Muscle layer of duodenum (tissue), 2 donors: Measurements from ENCODE around the gene ZCCHC7.

Experiments
- H3K27ac ChIP-seq: one replicate; pipeline ENCODE4 v1.7.0; 2013; ENCODE audit warnings: mild to moderate bottlenecking, low read length
- H3K27me3 ChIP-seq: one replicate; pipeline ENCODE4 v1.7.0; 2013; ENCODE audit warnings: low read depth, mild to moderate bottlenecking, control low read depth, low read length
- H3K36me3 ChIP-seq, 2 donors: one replicate each; pipeline ENCODE4 v1.7.0; 2013; ENCODE audit warnings: low read length in 2 of 2, control low read depth in 1 of 2, mild to moderate bottlenecking in 1 of 2; ENCODE audit not compliant: insufficient read depth in 2 of 2, control insufficient read depth in 1 of 2
- H3K4me1 ChIP-seq, 2 donors: one replicate each; pipeline ENCODE4 v1.7.0; 2013; ENCODE audit warnings: low read length in 2 of 2, mild to moderate bottlenecking in 2 of 2, control low read depth in 1 of 2, moderate library complexity in 1 of 2; ENCODE audit not compliant: insufficient read depth in 2 of 2, control insufficient read depth in 1 of 2
- H3K4me3 ChIP-seq, 2 donors: one replicate each; pipeline ENCODE4 v1.7.0; 2013; ENCODE audit warnings: low read length in 2 of 2, low read depth in 1 of 2, mild to moderate bottlenecking in 1 of 2
- H3K9me3 ChIP-seq, 2 donors: one replicate each; pipeline ENCODE4 v1.7.0; 2013; ENCODE audit warnings: low read length in 2 of 2, control low read depth in 1 of 2, mild to moderate bottlenecking in 1 of 2; ENCODE audit not compliant: control insufficient read depth in 1 of 2
- donor health status: healthy.

Gene ZCCHC7

DNA sequence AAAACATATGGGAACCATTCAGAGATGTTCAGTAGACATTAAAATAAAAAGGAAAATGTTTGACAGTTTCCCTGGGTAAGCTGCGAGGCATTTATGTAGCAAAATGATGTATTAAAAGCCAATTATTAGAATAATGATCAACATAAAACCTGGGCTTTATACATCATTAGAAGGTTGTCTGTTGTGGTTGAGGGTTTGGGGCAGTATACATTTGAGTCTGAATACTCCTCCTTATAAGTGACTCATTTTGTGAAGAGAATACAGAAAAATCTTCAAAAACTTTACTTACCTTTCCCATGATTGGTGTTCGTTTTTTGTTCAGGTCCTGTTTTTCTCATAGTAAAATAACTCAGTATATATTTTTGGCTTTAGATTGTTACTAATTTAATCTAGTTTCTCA lies 119.5 kb downstream of the ZCCHC7 start:
- Histone ChIP-seq H3K27ac (no peak overlapping the region), H3K4me3 (no peak overlapping the region), H3K36me3 (no peaks in the 10 kb centered on the region), H3K9me3 (no peaks in the 10 kb centered on the region), H3K27me3 (no peaks in the 10 kb centered on the region), H3K4me1 (no peaks in the 10 kb centered on the region)

DNA sequence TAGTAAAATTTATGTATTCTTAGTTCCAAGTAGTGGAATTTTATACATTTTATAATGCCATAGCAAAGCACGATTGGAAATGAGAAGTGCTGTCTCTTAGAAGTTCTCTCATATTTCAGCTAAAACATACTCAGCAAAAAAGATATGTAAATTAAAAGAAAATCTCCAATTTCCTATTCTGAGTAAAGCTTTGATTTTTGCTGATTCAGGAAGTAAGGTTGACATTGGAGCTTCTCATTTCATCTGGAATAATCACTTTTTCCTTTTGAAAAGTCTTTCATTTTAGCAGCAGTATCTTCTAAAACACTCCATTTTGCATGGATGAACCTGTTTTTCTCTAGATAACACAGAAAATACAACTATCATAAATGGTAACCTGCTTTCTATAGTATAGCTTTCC lies 121.0 kb downstream of the ZCCHC7 start:
- H3K27me3 ChIP-seq = no peaks in the 10 kb centered on the region
- no peak overlapping the region for H3K27ac ChIP-seq
- no peaks in the 10 kb centered on the region for H3K9me3 ChIP-seq
- no peaks in the 10 kb centered on the region for H3K4me1 ChIP-seq
- H3K4me3 ChIP-seq = no peak overlapping the region
- no peaks in the 10 kb centered on the region for H3K36me3 ChIP-seq

DNA sequence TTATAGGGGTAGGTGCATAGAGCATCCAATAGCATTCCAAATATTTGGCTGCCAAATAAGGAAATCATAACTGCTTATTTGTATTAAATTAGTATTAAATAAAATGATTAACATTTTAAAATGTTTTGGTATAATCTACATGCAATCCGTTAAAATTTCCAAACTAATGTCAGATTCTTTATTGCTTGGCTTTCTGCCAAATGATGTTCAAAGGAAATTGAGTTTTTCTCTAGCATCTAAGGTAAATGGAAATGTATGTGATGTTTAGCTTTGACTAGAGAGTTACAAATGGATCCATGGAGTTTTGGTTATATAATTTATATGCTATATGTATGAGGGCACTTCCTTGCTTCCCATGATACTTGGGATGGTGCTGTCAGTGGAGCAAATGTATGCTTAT lies 121.7 kb downstream of the ZCCHC7 start:
- H3K9me3 ChIP-seq = no peaks in the 10 kb centered on the region
- H3K27me3 ChIP-seq = no peaks in the 10 kb centered on the region
- no peak overlapping the region for H3K4me3 ChIP-seq
- no peaks in the 10 kb centered on the region for H3K36me3 ChIP-seq
- no peaks in the 10 kb centered on the region for H3K4me1 ChIP-seq
- no peak overlapping the region for H3K27ac ChIP-seq

DNA sequence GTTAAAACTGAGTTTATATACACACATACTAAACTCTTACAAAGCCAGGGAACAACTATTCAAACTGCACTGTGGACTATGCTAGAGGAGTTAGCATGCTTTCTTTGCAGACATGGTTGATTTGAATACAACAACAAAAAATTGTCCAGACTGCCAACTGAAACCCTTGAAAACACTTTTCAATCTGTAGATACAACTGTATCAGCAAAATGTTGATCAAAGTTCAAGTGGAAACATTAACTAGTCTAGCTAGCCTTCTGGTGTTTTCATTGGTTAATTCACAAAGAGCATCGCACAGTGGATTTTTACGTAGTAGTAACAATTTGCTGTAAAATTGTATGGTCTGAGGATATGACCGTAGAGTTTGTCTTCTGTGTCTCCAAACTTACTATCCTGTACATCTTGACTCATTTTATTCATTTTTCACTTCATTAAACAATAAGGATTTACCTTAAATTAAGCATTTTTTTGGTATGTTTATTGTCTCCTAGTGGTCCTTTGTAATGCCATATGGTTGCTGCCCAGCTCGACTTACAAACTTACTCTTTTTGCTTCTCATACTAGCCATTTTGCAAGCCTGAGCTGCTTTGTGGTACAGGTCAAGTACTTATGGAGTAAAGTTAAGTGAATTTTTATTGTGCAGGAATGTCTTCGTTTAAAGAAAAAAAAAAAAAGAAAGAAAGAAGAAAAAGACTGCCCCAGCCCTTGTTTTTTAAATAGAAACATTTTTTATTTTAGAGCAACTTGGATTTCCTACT lies 123.4 kb downstream of the ZCCHC7 start:
- H3K9me3 ChIP-seq = no peaks in the 10 kb centered on the region
- H3K4me1 ChIP-seq = no peaks in the 10 kb centered on the region
- no peaks in the 10 kb centered on the region for H3K36me3 ChIP-seq
- no peaks in the 10 kb centered on the region for H3K27me3 ChIP-seq
- no peak overlapping the region for H3K27ac ChIP-seq
- H3K4me3 ChIP-seq = no peak overlapping the region

DNA sequence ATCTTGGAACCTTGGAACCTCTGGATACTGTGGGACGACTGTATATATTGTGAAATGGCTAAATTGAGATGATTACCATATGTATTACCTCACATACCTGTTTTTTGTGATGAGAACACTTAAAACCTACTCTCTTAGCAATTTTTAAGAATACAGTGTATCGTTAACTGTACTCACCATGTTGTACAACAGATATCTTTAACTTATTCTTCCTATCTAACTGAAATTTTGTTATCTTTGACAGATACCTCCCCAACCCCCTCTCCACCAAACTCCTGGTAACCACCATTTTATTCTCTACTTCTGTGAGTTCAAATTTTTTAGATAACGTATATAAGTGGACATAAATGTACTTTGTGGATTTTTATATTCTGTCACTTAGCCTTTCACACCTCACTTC lies 126.5 kb downstream of the ZCCHC7 start:
- no peaks in the 10 kb centered on the region for H3K4me1 ChIP-seq
- peaks cover 0 to 4% of the 10 kb centered on the region in 2 donors for H3K36me3 ChIP-seq
- H3K4me3 ChIP-seq = no peak overlapping the region
- no peaks in the 10 kb centered on the region for H3K9me3 ChIP-seq
- no peak overlapping the region for H3K27ac ChIP-seq
- H3K27me3 ChIP-seq = no peaks in the 10 kb centered on the region

DNA sequence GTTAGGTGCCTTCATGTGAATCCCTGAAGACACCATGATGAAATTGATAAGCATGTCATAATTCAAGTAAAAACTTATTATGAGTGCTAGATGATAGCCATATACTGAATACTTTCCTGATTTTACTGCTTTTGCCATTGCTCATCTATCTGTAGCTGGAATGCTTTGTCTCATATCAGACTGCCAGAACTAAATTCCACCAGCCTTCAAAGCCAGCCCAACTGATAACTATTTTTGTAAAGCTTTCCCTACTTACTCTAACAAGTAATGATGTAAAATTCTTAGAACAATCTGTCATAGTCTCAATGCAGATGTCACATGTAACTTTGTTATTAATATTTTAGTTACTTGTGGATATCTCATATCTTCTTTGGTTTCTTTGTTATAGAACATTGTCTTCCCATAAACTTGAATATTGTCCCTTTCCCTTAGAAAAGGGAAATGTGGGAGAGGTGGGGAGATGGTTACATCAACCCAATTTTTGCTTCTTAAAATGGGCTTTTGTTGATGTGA lies 128.3 kb downstream of the ZCCHC7 start:
- H3K4me3 ChIP-seq = no peak overlapping the region
- peaks cover 0 to 4% of the 10 kb centered on the region in 2 donors for H3K36me3 ChIP-seq
- H3K27me3 ChIP-seq = no peaks in the 10 kb centered on the region
- H3K4me1 ChIP-seq = no peaks in the 10 kb centered on the region
- no peak overlapping the region for H3K27ac ChIP-seq
- no peaks in the 10 kb centered on the region for H3K9me3 ChIP-seq

DNA sequence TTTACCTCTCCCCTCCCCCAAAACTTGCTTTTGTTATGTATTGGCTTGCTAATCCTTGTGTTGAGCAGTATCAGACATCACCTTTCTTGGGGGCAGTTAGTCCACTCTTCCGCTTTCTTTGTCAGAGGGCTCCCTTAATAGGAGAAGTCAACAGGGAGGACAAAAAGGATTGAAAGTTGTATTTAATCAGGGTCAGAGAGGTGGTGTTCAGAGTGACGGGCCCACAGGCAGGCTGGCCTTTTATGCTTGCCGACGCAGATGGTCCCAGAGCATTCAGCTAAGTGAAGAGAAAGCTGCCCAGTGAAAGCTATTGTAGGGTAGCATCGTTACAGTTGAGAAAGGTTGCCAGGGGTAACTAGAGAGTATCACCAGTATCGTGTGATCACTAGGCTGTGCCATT lies 131.1 kb downstream of the ZCCHC7 start:
- Histone ChIP-seq H3K4me3 (no peak overlapping the region), H3K4me1 (no peaks in the 10 kb centered on the region), H3K27me3 (no peaks in the 10 kb centered on the region)

DNA sequence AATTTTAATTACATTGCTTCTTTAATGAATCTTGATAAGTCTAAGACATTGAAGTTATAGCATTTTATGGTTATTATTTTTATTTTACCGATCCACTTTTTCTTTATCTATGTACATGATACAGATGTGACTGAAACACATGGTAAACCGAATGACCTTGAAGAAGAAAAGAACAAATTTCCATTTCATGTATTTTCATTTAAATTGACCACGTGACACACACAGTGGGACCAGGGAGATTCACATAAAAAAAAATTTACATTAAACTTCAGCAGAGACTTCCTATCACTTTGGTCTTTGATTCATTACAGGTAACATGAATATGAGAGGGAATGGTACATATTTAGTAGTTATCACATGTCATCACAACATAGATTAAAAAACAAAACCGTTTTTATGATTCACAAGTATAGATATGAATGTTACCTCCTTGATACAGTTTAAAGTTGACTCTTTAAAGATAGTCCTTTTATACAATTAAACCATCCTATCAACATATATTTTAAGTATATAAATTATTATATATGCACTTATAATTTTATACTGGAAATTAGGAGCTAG lies 133.1 kb downstream of the ZCCHC7 start:
- Histone ChIP-seq H3K9me3 (no peaks in the 10 kb centered on the region), H3K27me3 (no peaks in the 10 kb centered on the region), H3K4me3 (no peak overlapping the region), H3K36me3 (peaks cover 0 to 4% of the 10 kb centered on the region in 2 donors), H3K4me1 (no peaks in the 10 kb centered on the region), H3K27ac (no peak overlapping the region)

More for the DNA sequence above, 131.1 kb downstream of the ZCCHC7 start:
- peaks cover 0 to 4% of the 10 kb centered on the region in 2 donors for H3K36me3 ChIP-seq
- H3K9me3 ChIP-seq = no peaks in the 10 kb centered on the region
- no peak overlapping the region for H3K27ac ChIP-seq

DNA sequence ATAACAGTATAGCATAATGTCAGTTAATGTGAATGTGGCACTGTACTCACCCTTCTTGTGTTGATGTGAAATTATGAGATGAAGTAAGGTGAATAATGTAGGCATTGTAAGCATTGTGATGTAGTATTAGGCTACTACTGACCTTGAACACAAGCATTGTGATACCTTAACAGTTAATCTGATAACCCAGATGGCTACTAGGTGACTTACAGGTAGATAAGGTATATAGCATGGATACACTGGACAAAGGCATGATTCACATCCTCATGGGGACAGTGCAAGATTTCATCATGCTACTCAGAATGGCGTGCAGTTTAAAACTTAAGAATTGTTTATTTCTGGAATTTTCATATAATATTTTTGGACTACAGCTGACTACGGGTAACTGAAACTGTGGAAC lies 134.8 kb downstream of the ZCCHC7 start:
- no peak overlapping the region for H3K27ac ChIP-seq
- no peaks in the 10 kb centered on the region for H3K36me3 ChIP-seq
- no peaks in the 10 kb centered on the region for H3K27me3 ChIP-seq
- no peaks in the 10 kb centered on the region for H3K9me3 ChIP-seq
- no peak overlapping the region for H3K4me3 ChIP-seq
- H3K4me1 ChIP-seq = no peaks in the 10 kb centered on the region

DNA sequence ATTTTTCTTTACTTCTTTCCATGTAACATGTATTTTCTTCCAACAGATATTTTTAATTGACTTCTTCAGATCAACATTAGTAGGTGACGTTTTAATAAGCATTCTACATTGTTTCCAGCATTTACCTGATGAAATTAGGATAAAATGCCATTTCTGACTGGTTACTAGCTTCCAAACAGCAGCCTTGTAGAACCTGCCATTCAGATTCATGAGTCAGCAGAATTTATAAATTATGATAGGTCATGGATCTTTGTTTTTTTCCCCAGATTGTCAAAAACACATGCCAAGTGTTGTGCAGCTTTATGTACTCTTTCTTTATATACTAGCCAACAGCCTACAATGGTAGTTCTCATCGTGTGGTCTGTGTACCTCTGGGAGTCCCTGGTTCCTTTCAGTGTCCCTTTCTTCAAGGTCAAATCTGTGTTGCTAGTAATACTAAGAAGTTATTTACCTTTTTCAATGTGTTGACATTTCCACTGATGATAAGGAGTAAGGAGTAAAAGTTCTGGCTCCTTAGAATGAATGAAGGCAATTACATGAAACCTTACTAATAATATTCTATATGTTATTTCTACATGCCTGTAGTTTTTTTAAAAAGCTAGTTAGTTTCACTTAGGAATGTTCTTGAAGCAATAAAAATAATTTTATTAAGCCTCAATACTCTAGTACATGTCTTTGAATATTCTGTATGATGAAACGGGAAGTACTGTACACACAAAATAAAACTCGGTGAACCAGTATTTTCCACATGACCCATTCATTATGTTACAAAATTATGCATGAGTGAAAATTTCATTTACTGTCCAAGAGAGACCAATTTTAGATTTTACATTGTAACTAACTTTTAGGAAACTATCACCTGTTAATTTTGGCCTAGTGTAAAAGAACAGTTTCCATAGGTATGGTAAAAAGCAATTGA lies 135.8 kb downstream of the ZCCHC7 start:
- Histone ChIP-seq H3K4me3 (no peak overlapping the region), H3K9me3 (no peaks in the 10 kb centered on the region), H3K27ac (no peak overlapping the region), H3K36me3 (no peaks in the 10 kb centered on the region), H3K4me1 (no peaks in the 10 kb centered on the region), H3K27me3 (no peaks in the 10 kb centered on the region)

DNA sequence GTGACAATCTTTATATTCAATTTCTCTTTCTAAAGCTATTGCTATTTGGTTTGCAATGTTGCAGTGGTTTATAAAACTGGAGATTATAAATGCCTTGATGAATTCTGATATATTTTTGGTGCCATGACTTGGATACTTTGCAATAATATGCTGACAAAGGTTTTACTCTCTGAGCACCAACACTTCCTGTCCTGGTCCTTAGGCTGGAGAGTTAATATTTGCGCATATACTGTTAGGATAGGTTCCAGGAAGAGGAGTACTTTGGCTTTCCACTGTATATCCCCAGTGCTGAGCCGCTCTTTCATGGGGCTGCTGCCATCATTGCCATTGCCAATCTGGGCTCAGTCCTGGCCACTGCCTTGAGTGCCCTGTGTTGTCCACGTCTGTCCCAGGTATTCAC lies 139.6 kb downstream of the ZCCHC7 start:
- no peak overlapping the region for H3K27ac ChIP-seq
- no peaks in the 10 kb centered on the region for H3K9me3 ChIP-seq
- no peaks in the 10 kb centered on the region for H3K27me3 ChIP-seq
- no peaks in the 10 kb centered on the region for H3K4me1 ChIP-seq
- no peaks in the 10 kb centered on the region for H3K36me3 ChIP-seq
- no peak overlapping the region for H3K4me3 ChIP-seq
